ENCODE results near the gene TEX14.

The TEX14 gene

DNA sequence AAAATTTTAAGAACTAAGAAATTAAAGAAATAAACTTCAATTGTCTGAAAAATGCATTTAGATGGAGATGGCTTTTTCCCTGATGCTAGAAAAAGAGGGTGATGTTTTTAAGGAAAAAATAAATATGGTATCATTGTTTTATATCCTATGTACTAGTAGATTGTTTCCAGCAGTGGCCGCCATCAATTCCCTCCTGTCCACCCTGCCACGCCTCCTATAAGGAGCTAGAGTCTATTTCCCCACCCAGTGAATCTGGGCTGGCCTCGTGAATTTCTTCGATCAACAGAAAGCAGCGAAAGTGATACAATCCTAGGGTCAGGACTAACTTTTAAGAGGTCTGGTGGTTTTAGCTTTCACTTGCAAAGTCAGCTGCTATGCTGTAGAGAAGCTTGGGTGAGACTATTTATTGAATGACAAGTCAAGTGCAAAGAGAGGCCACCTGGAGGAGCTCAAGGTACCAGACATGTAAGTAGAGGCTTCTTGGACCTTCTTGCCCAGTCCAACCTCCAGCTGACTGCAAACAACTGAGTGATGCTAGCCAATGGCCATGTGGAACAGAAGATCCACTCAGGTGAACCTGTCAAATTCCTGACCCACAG is 96.6 kb downstream of the TEX14 start:
- H3K27me3 ChIP-seq (replicated peaks): no peaks in the 10 kb centered on the region
- no peak overlapping the region for H3K27ac ChIP-seq
- no peak for TF ChIP-seq CTCF (IDR thresholded peaks at IDR 0.05; ENCODE audit: low read depth, low read length, missing control alignments)
- no peak for DNase-seq
- in situ Hi-C loops (cut with HindIII; ENCODE audit: low pct_ligation_motif_present, low sequenced_read_pairs): no loop called here
- H3K36me3 ChIP-seq (replicated peaks): no peaks in the 10 kb centered on the region
- H3K4me3 ChIP-seq (ENCODE audit: low read depth, low read length): no peak overlapping the region

- TF ChIP-seq CTCF (IDR thresholded peaks at IDR 0.05; ENCODE audit: low read depth, low read length, missing control alignments): no peak
- Histone ChIP-seq H3K4me3 (ENCODE audit: low read depth, low read length) (no peak overlapping the region), H3K27me3 (replicated peaks) (no peaks in the 10 kb centered on the region), H3K27ac (no peak overlapping the region), H3K36me3 (replicated peaks) (no peaks in the 10 kb centered on the region)
- no peak for DNase-seq
- in situ Hi-C loops (cut with HindIII; ENCODE audit: low pct_ligation_motif_present, low sequenced_read_pairs): no loop called here
Observed at GRCh38 chr17:58593123-58593522, 98.7 kb downstream of the TEX14 start.

DNA sequence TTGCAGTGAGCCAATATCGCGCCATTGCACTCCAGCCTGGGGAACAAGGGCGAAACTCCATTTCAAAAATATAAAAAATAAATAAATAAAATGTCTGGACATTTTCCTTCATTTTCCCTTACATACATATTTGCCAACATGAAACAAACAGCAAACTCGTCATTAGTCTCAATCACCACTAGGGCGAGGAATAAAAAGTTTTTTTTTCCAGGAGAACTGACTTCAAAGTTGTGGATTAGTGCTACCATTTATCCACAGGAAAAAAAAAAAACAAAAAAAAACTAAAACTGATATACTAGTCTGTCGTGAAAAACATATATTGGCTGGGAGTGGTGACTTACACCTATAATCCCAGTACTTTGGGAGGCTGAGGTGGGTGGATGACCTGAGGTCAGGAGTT is 100.4 kb downstream of the TEX14 start:
- no peak for DNase-seq
- in situ Hi-C loops (cut with HindIII; ENCODE audit: low pct_ligation_motif_present, low sequenced_read_pairs): no loop called here
- Histone ChIP-seq H3K4me3 (ENCODE audit: low read depth, low read length) (no peak overlapping the region), H3K27ac (no peak overlapping the region), H3K36me3 (replicated peaks) (no peaks in the 10 kb centered on the region), H3K27me3 (replicated peaks) (no peaks in the 10 kb centered on the region)
- no peak for TF ChIP-seq CTCF (IDR thresholded peaks at IDR 0.05; ENCODE audit: low read depth, low read length, missing control alignments)

- Histone ChIP-seq H3K27ac (no peak overlapping the region), H3K27me3 (replicated peaks) (no peaks in the 10 kb centered on the region), H3K36me3 (replicated peaks) (no peaks in the 10 kb centered on the region), H3K4me3 (ENCODE audit: low read depth, low read length) (no peak overlapping the region)
- no peak for TF ChIP-seq CTCF (IDR thresholded peaks at IDR 0.05; ENCODE audit: low read depth, low read length, missing control alignments)
- in situ Hi-C loops (cut with HindIII; ENCODE audit: low pct_ligation_motif_present, low sequenced_read_pairs): no loop called here
- DNase-seq: no peak
Observed at GRCh38 chr17:58590377-58590776, 101.5 kb downstream of the TEX14 start.

DNA sequence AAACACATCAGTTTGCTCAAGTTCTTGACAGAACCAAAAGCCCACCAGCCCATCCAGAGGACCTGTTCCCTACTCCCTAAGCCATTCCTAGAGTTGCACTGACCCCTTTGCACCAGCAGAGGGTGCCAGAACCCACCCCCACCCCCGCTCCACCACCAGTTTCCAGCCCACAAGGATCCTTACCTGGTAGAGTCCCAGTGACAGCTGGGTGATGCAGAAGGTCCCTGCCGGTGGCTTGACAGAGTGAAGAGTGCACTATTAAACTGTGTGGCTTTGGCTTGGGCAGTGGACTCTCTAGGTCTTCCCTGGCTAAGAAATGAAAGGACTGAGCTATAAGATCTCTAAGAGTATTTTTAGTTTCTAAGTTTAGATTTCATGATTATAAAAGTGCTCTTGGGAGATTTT is 104.1 kb downstream of the TEX14 start:
- Histone ChIP-seq H3K27ac (no peak overlapping the region), H3K27me3 (replicated peaks) (no peaks in the 10 kb centered on the region), H3K36me3 (replicated peaks) (no peaks in the 10 kb centered on the region), H3K4me3 (ENCODE audit: low read depth, low read length) (no peak overlapping the region)
- in situ Hi-C loops (cut with HindIII; ENCODE audit: low pct_ligation_motif_present, low sequenced_read_pairs): no loop called here
- peak; percentile 21 for DNase-seq
- TF ChIP-seq CTCF (IDR thresholded peaks at IDR 0.05; ENCODE audit: low read depth, low read length, missing control alignments): peak; percentile 99

DNA sequence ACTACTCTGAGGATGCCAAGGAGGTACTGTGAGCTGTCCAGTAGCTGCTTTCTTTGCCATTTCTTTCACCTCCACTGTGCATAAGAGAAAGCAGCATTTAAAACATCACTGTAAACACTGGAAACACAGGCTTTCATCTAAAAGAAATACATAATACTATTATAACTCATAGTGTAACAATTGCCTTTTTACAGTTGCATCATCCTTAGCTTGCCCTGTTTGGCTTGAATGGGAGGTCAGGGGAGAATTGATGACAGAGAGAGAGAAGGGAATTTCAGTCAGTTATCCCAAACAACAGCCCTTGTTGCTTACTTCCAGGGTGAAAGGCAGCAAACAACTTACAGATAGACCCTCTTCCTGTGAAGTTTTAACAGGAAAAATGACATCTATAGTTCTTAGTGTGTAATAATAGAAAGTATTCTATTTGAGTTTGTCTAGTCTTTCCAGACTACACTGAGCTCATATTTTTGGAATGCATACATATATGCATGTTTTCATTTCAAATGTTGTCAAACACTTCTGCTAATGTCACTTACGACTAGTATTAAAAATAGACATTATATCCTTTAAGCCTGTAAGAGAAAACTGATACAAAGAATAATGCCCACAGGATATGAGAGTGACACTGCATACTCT is 105.7 kb downstream of the TEX14 start:
- H3K36me3 ChIP-seq (replicated peaks): no peaks in the 10 kb centered on the region
- DNase-seq: no peak
- in situ Hi-C loops (cut with HindIII; ENCODE audit: low pct_ligation_motif_present, low sequenced_read_pairs): no loop called here
- TF ChIP-seq CTCF (IDR thresholded peaks at IDR 0.05; ENCODE audit: low read depth, low read length, missing control alignments): no peak
- no peak overlapping the region for H3K27ac ChIP-seq
- H3K27me3 ChIP-seq (replicated peaks): no peaks in the 10 kb centered on the region
- H3K4me3 ChIP-seq (ENCODE audit: low read depth, low read length): no peak overlapping the region

All from brain microvascular endothelial cell (primary cell).